ENCODE results near the gene TDRD9.
A peak's percentile ranks its signal among the peaks of the same experiment; 100 is the strongest.

Gene TDRD9

GRCh38 chr14:103899316-103899715 is 28.9 kb upstream of the TDRD9 start:
- H3K4me3 ChIP-seq: no peak overlapping the region
- H3K9ac ChIP-seq: no peak overlapping the region
- no peak for TF ChIP-seq Cebpa-rat (IDR thresholded peaks at IDR 0.05)

DNA sequence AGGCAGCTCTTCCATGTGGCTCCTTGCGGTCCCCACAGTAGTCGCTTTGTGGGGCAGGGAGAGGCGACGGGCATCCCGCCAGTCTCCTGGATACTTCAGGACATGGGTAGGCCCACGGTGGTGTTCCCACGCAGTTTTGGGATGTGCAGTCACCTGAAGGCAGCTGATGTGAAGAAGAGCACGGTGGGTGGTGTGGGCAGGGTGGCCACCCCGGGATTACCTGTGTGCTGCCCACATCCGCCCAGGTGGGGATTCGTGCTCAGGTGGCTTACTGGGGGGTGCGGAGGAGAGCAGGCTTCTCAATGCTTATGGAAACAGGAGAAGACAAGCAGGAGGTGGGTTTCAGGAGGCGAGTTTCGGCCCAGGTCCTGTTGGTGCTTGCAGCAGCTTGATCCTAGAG is 28.4 kb upstream of the TDRD9 start:
- no peak overlapping the region for H3K27ac ChIP-seq
- H3K4me1 ChIP-seq: no peaks in the 10 kb centered on the region; the same call in 1 of the 2 replicates
- H3K27me3 ChIP-seq: no peaks in the 10 kb centered on the region
- H3K9me3 ChIP-seq: peaks cover 9% of the 10 kb centered on the region
- H3K36me3 ChIP-seq: no peaks in the 10 kb centered on the region
- TF ChIP-seq Cebpa-rat (IDR thresholded peaks at IDR 0.05): no peak
- H3K9ac ChIP-seq: no peak overlapping the region
- no peaks in the 10 kb centered on the region for H4K20me1 ChIP-seq
- no peak overlapping the region for H3K4me2 ChIP-seq
- H3K4me3 ChIP-seq: no peak overlapping the region

More at GRCh38 chr14:103899316-103899715, 28.9 kb upstream of the TDRD9 start:
- Histone ChIP-seq H3K27ac (no peak overlapping the region), H3K27me3 (no peaks in the 10 kb centered on the region), H3K36me3 (no peaks in the 10 kb centered on the region), H3K9me3 (peaks cover 9% of the 10 kb centered on the region), H3K4me1 (no peaks in the 10 kb centered on the region; the same call in 1 of the 2 replicates), H4K20me1 (no peaks in the 10 kb centered on the region), H3K4me2 (no peak overlapping the region)

DNA sequence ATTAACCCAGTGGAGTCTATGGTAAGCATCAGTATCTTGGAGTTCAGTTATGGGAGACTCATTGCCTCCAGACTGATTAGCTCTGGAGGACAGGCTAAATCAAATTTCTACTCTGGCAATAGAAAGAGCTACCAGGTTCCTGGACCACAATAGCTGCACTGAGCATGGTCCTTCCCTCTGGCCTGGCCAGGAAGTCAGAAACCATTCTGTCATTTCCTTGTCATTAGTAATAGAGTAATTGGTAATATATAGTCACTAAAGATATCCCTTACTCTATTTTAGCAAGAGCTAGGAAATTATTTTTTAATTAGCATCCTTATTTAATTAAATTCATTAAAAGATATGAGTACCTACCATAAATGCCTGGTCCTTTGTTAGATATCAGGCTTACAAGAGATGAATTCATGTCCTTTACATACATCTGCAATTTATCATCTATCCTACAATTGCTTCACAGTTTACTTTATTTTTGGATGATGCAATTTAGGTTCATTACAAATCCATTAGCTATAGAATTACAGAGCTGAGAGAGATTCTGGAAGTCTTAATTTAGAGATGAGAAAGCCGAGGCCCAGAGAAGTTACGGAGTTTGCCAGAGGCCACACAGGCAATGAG is 23.7 kb upstream of the TDRD9 start:
- H3K4me1 ChIP-seq: peaks cover 19% of the 10 kb centered on the region
- H3K9me3 ChIP-seq: no peaks in the 10 kb centered on the region
- H4K20me1 ChIP-seq: no peaks in the 10 kb centered on the region
- TF ChIP-seq Cebpa-rat (IDR thresholded peaks at IDR 0.05): no peak
- no peak overlapping the region for H3K4me3 ChIP-seq
- peaks cover 3% of the 10 kb centered on the region; the same call in 1 of the 2 replicates for H3K36me3 ChIP-seq
- no peak overlapping the region for H3K9ac ChIP-seq
- H3K27me3 ChIP-seq: no peaks in the 10 kb centered on the region
- no peak overlapping the region for H3K27ac ChIP-seq
- no peak overlapping the region for H3K4me2 ChIP-seq

GRCh38 chr14:103905842-103906456 is 22.3 kb upstream of the TDRD9 start:
- no peaks in the 10 kb centered on the region for H3K9me3 ChIP-seq
- no peaks in the 10 kb centered on the region for H4K20me1 ChIP-seq
- TF ChIP-seq Cebpa-rat (IDR thresholded peaks at IDR 0.05): no peak
- H3K27ac ChIP-seq: no peak overlapping the region
- peaks cover 30% of the 10 kb centered on the region for H3K4me1 ChIP-seq
- no peak overlapping the region for H3K4me3 ChIP-seq
- no peak overlapping the region for H3K9ac ChIP-seq
- peak overlapping the region; percentile 3; the same call in 1 of the 2 replicates for H3K4me2 ChIP-seq
- no peaks in the 10 kb centered on the region for H3K27me3 ChIP-seq
- peaks cover 4% of the 10 kb centered on the region; the same call in 1 of the 2 replicates for H3K36me3 ChIP-seq

GRCh38 chr14:103908580-103908979 is 19.7 kb upstream of the TDRD9 start:
- H3K4me1 ChIP-seq: peaks cover 30% of the 10 kb centered on the region
- H3K36me3 ChIP-seq: peaks cover 30% of the 10 kb centered on the region
- no peak overlapping the region for H3K27ac ChIP-seq
- H3K4me2 ChIP-seq: no peak overlapping the region
- TF ChIP-seq Cebpa-rat (IDR thresholded peaks at IDR 0.05): no peak
- peaks cover 24% of the 10 kb centered on the region; the same call in 1 of the 2 replicates for H4K20me1 ChIP-seq
- H3K9ac ChIP-seq: no peak overlapping the region
- no peaks in the 10 kb centered on the region for H3K9me3 ChIP-seq
- no peaks in the 10 kb centered on the region for H3K27me3 ChIP-seq
- no peak overlapping the region for H3K4me3 ChIP-seq

DNA sequence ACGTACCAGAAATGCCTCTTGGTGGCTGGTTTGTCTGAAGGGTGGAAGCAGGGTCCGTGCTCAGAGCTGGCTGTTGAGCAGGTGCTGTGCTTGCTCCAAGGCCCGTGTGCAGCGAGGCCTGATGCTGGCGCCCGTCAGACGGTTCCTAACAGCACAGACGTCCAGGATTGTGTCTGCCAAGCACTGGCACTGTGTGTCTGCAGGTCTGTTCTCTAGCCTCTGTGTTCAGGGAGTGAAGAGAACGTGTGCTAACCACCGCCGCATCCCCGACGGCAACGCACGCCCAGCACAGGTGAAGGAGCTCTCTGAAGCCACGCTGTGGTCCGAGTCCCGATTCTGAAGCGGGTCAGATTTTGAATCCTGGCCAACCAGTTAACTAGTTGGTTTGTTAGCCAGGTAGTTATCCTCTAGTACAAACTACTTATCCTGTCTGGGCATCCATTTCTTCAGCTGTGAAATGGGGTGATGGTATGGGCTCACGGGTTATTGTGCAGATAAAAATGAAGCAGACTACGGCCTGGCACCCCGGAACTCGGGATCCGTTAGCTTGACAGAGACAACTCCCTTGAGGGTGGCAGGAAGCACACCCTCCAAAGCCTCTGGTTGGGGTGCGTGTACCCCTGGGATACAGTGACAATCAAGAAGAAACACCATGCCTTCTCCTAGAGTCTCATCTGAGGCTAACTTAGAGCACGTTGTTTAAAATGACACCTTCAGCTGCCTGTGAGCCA is 18.6 kb upstream of the TDRD9 start:
- Histone ChIP-seq H3K27me3 (no peaks in the 10 kb centered on the region), H3K27ac (peak overlapping the region; percentile 49), H3K36me3 (peaks cover 41% of the 10 kb centered on the region), H3K4me2 (peak overlapping the region; percentile 79), H4K20me1 (peaks cover 33% of the 10 kb centered on the region; the same call in 1 of the 2 replicates), H3K4me1 (peaks cover 30% of the 10 kb centered on the region), H3K9me3 (no peaks in the 10 kb centered on the region), H3K4me3 (no peak overlapping the region), H3K9ac (peak overlapping the region; percentile 56; the same call in 1 of the 2 replicates)
- TF ChIP-seq Cebpa-rat (IDR thresholded peaks at IDR 0.05): no peak

- Histone ChIP-seq H4K20me1 (peaks cover 40% of the 10 kb centered on the region), H3K9me3 (no peaks in the 10 kb centered on the region), H3K9ac (peak overlapping the region; percentile 56; the same call in 1 of the 2 replicates), H3K4me3 (no peak overlapping the region), H3K4me2 (peak overlapping the region; percentile 79), H3K4me1 (peaks cover 30% of the 10 kb centered on the region), H3K27me3 (no peaks in the 10 kb centered on the region), H3K27ac (peak overlapping the region; percentile 49), H3K36me3 (peaks cover 48% of the 10 kb centered on the region)
- no peak for TF ChIP-seq Cebpa-rat (IDR thresholded peaks at IDR 0.05)
Measured at GRCh38 chr14:103910262-103910935, 17.9 kb upstream of the TDRD9 start.

- H4K20me1 ChIP-seq: peaks cover 46% of the 10 kb centered on the region
- TF ChIP-seq Cebpa-rat (IDR thresholded peaks at IDR 0.05): no peak
- peaks cover 54% of the 10 kb centered on the region for H3K36me3 ChIP-seq
- 0 out of 2 replicates have a peak overlapping the region, but pooled peaks have one; percentile 15 for H3K9ac ChIP-seq
- no peak overlapping the region for H3K4me3 ChIP-seq
- no peak overlapping the region for H3K27ac ChIP-seq
- no peaks in the 10 kb centered on the region for H3K27me3 ChIP-seq
- no peak overlapping the region for H3K4me2 ChIP-seq
- no peaks in the 10 kb centered on the region for H3K9me3 ChIP-seq
- H3K4me1 ChIP-seq: peaks cover 25% of the 10 kb centered on the region
Measured at GRCh38 chr14:103910984-103911383, 17.3 kb upstream of the TDRD9 start.

DNA sequence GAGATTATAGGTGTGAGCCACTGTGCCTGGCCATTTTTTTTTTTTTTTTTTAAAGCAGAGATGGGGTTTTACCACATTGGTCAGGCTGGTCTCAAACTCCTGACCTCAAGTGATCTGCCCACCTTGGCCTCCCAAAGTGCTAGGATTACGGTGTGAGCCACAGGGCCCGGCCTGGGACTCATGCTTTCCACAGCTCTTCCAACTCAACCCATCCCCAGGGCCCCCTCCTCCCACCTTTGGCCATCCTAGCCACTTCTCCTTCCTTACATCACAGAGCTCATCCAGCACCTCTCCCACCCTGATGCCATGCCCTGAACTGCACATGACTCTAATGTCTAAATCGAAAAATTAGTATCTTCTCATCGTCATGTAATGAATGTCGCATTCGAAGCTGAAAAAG is 12.6 kb upstream of the TDRD9 start:
- TF ChIP-seq Cebpa-rat (IDR thresholded peaks at IDR 0.05): no peak
- no peak overlapping the region for H3K4me2 ChIP-seq

More for the DNA sequence above, 12.6 kb upstream of the TDRD9 start:
- H3K9me3 ChIP-seq: no peaks in the 10 kb centered on the region
- H3K4me3 ChIP-seq: no peak overlapping the region
- H4K20me1 ChIP-seq: peaks cover 93% of the 10 kb centered on the region
- H3K27ac ChIP-seq: no peak overlapping the region
- H3K9ac ChIP-seq: no peak overlapping the region
- H3K27me3 ChIP-seq: no peaks in the 10 kb centered on the region
- peaks cover 14% of the 10 kb centered on the region for H3K4me1 ChIP-seq
- H3K36me3 ChIP-seq: peaks cover 86% of the 10 kb centered on the region

Measured in BLaER1 (cell line).